NCI-H1092 treated with DMSO at 0.1 percent for 48 hours (cell line): ENCODE measurements around the gene RYR3.

ENCODE experiments used
- DNase-seq: peaks from one replicate; lab custom pipeline; 2025; lab: John Stamatoyannopoulos, UW

Gene RYR3

DNA sequence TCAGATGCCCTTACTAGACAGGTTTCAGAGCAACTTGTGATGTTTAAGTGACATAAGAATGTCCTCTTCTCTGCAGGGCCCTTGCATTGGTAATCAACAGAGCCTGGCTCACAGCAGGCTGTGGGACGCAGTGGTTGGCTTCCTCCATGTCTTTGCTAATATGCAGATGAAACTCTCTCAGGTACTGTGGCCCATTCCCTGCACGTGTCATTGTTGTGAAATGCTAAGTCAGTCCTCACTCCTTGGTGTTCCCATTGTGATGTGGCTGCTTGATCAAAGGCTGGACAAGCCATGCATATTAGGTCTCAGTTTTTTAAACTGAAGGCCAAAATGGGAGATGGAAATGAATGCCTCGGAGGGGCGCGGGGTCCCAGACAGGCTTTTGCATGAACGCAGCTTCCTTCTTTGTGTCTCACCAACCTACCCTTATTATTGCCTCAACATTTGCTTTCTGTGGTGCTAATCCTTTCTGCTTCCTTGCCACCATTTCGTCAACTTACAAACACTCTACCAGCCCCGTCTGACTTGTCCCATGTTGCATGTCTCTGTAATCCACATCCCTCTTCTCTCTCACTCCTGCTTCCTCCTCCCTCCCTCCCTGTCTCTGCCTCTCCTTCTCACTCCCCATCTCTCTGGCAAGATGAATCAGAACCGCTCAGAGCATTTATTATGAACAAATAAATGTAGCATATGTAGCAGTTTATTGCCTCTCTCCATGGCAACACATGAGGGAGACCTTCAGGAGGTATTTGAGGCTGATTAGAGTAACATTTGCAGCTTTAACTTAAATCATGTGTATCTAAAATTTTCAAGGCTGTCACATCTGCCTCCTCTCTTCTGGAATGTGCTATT is 524.4 kb downstream of the RYR3 start:
- no peak for DNase-seq

DNA sequence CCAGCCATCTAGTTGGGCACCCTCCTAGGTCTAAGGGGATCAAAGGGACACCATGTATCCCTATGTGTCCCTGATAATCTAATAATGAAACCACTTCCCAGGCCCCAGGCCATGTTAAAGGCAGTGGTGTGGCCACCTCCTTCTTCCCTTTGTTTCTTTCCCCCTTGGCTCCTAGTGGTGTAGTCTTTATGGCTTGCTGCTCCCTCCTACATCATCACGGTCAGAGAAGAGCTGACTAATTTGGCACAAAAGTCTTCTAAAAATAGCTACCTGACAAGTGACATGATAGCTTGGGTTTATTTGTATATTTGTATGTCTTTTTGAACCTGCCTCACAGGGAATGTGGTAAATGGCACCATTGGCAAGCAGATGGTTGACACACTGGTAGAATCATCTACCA is 526.5 kb downstream of the RYR3 start:
- DNase-seq, result no peak

DNA sequence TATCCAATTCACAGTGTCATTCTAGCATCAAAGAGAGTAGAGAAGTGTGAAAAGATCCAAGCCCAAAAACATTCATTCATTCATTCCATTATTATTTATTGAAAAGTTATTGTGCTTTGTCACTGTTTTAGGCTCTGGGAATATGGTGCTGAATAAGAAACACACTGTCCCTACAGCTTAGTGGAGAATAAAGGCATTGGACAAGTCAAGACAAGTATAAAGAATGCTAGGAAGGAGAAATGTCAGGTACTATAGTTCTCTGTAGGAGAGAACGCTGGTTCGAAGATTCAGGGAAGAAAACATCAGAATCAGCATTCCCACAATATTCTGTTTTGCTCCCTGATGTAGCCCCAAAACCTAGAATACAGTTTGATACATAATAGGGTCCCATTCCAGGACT is 528.8 kb downstream of the RYR3 start:
- DNase-seq, result no peak

DNA sequence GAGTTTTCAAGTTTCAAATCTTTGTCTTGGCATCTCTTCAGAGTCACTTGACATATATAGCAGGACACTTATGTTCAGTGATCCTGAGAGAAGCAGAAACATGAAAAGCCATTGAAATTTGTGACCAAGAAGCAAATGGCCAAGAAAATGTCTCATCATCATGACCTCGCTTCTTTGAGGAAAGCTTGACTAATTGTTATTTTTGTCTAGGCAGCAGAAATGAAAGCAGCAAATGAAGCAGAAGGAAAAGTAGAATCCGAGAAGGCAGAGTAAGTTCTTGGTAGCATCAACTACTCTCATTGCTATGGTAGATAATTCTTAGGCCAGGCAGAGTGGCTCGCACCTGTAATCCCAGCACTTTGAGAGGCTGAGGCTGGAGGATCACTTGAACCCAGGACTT is 529.8 kb downstream of the RYR3 start:
- DNase-seq, result no peak

DNA sequence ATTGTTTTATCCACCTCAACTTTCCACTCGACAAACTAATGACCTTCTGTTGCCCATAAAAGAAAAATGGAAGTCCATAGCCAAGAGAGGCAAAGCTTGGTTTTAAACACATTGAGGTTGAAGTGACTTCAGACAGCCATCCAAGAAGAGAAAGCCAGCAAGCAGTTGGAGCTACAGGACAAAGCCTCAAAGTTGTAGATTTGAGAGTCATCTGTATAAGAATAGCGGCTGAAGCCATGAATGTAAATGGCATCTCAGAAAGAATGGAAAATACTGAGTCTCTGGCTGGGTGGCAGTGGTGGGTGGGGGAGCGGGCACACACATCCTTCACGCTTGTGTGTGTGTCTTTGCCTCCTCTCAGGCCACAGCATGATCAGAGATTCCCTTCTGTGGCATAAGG is 533.4 kb downstream of the RYR3 start:
- no peak for DNase-seq

DNA sequence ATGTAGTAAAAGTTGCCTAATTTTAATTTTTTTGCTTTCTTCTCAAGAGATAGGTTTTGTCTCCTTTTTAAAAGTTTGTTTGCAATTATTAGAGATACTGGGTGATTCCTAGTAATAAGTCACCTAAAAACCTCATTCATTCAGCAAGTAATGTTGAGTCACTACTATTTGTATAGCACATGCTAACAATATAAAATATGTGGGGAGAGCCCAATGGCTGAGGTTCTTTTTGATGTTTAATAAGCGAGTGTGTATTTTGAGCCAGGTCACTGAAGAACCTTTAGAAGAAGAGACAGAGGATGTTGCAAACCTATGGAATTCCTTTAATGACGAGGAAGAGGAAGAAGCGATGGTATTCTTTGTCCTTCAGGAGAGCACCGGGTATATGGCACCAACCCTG is 533.8 kb downstream of the RYR3 start:
- DNase-seq, result no peak

DNA sequence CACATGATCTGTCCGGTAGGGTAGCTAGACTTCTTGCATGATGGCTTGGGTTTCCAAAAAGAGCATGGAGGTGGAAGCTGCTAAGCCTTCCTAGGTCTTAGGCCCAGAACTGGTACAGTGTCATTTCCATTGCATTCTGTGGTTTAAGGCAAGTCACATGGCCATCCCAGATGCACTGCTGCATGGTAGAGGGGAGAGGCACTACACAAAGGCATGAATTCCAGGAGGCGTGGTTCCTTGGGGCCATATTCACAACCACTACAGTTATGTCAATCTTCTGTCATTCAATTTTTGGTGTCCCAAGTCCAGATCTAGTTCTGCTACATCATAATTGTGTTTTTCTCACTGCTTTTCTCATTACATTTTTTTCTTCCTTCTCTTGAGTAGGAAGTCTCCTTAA is 535.4 kb downstream of the RYR3 start:
- DNase-seq, result no peak

DNA sequence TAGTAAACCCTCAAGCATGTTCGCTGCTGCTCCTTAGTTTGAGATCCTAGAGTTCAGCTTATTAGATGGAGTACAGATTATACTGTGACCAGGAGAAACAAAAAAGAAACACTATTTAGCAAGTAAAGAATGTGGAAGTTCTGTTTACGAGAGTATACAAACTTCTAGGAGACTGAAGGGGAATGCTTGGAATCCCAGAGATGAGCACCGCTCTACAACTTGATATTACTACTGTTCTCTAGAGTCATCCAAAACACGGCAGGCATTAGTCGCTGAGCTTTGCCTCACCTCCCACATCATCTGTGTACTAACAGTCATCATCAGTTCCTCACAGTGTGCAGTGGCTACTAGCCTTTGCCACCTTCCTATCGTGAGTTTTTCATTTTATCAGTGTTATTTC is 536.1 kb downstream of the RYR3 start:
- DNase-seq, result no peak

DNA sequence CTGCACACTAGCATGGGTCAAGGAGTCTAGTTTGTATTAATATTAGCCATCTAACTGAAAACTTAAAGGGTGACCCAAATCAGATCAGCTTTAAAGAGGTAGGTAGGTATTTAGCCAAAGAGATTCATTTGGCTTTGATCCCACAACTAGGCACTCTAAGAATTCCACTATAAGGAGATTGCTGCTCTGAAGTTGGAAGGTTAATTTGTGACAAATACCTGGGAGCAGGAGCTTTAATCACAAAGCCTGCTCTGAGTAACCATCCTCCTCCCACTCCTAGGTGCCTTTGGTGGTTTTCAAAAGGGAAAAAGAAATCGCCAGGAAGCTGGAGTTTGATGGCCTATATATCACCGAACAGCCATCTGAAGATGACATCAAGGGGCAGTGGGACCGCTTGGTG is 537.2 kb downstream of the RYR3 start:
- DNase-seq, result no peak

DNA sequence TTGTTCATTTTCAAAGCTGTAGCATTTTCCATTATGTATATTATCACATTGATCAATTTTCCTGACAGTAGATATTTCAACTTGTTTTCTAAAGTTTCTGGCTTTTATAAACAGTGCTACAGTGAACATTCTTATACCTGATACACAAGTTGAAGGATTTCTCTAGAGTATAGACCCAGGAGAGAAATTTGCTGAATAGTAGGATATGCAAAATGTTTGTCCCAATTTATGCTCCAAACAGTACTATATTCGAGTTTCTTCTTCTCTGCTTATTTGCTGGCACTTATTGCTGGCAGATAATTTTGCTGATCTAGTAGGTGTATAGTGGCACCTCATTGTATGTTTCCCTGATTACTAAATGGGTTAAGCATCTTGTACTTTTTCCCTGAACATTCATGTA is 540.3 kb downstream of the RYR3 start:
- no peak for DNase-seq

DNA sequence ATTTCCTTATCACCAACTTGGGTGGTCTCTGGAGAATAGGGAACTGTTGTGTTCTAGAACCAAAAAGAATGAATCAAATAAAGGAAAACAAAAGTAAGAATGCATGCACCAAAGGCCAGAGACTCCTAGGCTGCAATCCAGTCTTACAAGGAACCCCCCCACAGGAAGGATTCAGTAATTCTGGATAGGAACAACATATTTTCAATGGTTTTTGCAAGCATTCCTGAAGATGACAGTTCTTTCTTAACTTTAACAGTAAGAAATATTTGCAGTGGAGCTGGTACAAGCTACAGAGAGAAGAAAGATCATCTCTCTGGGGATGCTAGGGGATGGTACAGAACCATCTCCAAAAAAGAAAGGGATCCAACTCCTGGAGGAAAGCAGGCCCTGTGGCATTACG is 541.3 kb downstream of the RYR3 start:
- no peak for DNase-seq

DNA sequence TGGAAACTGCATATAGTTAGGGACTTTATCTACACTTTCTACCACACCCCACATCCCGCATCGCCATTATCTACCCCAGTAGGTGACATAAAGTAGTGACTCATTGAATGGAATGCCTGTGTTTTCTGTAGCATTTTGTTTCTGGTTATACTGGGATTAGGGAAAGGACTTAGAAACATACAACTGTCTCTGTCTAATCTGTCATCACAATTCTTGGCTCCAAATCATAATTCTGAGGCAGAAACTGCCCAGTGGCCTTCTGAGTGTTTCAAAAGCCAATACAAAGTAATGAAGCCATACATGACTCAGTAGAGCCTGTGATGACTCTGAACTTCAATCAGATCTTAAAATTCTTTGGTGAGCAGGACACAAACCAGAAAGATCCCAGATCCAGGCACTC is 541.8 kb downstream of the RYR3 start:
- DNase-seq, result no peak

DNA sequence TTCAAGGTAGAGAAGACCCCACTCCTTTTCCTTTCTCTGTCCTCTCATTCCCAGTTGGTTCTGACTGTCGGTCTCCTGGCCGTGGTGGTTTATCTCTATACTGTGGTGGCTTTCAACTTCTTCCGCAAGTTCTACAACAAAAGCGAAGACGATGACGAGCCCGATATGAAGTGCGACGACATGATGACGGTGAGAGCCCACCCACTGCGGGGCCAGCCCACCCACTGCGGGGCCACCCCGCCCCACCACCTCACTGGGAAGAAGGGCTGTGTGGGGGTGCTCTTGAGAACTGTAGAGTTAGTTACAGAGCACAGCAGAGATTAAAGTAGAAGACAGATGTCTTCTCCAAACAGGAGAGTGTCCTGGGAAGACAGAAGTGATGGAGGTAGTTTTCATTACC is 547.0 kb downstream of the RYR3 start:
- DNase-seq, result no peak

DNA sequence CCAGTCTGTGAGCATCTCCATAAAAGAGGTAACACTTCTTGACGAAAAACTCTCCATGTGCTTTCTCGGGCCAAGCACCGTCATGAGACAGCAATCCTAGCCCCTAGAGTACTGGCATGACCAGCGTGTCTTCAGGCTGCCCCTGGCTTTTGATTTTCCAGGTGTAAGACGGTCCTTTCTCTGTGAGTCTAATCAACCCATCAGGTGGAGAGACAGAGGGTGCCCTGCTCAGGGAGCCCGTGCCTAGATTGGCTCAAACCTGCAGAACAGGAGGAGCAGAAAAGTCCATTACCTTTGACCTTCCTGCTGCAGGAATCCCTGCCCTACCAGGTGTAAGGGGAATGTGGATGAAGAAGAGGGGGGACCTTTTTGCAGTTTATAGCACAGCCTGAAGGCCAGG is 548.1 kb downstream of the RYR3 start:
- no peak for DNase-seq

DNA sequence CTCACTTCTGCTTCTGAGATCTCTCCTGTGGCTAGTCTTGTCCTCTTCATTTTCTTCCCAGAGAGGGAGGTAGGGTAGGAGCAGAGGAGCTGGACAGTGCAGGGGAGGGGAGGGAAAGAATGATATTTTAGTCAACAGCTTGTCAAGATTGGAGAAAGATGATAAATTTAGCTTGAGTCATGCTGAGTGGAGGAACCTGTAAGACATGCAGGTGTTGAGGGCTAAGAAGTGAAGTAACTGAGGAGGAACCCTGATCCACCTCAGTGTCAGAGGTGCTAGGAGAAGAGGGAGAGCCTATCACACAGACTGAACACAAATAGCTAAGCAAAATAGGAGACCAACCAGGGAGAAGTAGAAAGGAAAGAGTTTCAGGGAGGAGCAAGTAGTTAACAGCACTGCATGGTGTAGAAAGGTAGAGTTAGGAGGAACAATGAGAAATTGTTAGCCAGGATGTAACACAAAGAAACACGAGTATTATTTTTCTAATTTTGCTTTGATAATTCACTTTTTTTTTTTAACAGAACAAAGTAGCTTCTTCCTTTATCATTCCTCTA is 549.3 kb downstream of the RYR3 start:
- no peak for DNase-seq

DNA sequence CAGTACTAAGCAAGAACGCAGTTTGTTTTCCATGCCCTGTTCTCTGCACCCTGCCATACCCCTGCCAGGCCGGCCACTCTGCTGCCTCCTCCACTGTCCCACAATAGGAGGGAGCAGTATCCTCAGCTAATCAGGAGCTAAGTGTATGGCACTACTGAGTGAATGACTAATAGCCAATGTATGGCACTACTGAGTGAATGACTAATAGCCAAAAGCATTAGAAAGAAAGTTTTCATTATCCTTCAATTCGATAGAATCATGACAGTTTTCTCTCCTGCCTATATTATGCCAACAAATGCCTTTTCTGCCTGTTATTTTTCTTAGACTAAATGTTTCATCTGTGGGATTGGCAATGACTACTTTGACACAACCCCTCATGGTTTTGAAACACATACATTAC is 550.0 kb downstream of the RYR3 start:
- DNase-seq, result no peak

DNA sequence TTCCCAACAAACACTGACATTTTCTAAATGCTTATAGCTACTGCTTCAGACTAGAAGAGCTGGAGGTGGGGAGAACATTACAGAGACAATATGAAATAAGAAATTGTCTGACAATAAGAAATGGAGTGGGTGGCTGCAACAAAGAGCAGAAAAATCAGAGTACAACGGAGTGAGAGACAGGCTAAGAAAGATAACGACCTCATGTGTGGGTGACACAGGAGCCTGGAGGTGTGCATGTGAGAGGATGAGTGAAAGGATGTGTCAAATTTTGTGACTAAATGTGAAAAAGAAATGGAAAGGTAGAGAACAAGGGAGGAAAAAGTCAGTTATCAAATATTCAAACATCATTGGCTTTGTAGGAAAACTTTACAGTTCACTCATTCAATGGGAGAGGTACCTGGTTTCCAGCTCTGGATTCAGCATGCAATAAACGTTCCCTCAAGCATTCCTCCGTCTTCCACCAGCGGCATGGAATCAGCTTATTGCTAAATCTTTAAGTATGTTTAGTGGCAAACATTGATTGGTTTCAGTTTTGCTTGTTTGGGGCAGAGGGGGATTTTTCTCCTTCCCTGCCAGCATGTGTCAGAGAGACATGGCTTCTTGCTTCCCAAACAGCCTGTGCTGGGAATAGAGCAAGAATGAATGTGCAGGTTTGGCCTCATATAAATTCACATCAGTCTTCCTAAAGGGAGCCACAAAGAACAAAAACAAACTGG is 553.8 kb downstream of the RYR3 start:
- no peak for DNase-seq

DNA sequence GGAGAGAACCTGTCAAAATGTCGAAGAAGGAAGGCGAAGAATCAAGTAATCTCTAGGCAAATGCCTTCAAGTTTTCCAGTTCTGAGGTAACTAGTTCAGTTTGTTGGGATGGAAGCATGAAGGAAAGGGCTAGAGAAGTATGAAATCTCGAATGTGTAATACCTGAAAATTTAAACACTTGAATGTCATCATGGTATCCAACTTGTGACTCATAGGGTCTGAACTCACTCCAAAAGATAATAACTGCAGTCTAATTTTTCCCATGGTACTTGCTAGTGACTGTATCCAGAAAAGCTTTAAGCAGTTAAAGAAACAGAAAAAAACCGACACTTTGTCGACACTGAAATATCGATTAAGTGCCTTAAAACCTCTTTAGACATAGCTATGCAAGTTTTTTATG is 554.6 kb downstream of the RYR3 start:
- no peak for DNase-seq

DNA sequence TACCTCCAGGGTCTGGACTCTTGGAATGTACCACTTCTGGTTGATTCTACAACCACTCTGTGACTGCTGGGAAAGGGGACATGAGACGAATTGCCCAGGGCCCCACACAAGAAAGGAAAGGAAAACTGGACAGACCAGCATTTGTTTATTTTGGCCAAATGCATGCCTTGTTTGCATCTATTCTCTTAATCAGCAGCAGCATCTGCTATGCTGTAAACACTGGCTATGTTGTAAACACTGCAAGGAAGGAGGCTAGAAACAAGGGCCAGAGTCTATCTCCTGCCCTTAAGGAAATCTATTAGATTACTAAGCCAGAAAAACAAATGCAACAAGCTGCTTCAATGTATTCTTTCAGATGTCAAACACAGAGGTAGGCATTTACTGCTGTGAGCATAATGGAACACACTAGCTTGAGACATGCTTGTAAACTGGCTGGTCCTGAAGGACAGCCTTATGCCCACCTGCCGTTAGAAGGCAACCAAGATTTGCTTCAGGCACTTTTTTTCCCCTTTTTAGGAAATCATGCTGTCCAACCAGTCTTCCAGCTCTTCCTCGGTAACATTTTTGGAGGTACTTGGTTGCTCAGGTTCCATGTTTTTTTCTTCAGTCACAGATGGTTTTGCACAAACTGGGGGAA is 555.5 kb downstream of the RYR3 start:
- no peak for DNase-seq

DNA sequence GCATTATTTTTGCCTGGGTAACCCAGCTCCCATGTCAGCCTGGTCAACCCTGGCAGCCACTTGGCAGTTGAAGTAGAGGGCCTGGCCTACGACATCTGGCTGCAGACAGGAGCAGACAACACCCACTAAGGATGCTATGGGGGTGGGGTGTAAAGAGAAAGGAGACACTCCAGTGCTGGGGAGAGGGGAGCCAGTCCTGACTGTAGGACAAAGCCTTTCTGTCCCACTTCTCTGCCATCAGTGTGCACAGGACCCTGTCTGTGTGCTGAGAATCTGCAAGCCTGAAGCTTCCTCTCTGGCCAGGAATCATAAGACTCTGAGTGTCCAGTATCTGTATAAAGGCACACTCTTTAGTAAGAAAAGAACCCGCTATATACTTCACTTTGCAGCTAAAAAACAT is 561.2 kb downstream of the RYR3 start:
- no peak for DNase-seq

DNA sequence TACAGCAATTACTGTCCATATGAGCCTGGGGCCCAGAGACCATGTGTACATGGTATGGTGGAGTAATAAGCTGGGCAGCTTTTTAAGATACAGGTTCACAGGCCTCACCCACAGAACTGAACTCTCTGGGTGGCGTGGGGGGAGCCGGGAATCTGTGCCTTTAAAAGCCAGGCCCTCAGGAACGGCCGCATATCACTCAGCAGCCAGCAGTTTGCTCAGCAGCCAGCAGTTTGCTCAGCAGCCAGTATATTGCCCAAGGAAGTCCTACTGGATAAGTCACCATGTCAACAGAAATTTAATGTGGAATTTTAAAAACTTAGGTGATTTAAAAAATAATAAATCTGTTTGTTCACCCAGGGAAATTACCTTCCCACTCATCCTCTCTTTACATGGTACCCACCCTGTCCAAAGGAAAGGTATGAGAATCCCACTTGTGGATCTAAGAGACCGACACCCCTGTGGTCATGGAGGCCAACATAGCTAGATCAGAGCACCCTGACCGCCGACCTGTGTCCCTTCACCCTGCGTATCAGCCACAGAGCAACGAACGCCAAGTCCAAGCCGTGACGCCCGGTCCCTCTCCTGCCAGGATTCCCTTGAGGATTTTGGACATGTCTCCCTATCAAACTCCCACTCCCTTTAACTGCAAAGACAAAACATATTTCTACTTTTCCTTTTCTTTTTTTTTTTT is 561.8 kb downstream of the RYR3 start:
- DNase-seq, result no peak

DNA sequence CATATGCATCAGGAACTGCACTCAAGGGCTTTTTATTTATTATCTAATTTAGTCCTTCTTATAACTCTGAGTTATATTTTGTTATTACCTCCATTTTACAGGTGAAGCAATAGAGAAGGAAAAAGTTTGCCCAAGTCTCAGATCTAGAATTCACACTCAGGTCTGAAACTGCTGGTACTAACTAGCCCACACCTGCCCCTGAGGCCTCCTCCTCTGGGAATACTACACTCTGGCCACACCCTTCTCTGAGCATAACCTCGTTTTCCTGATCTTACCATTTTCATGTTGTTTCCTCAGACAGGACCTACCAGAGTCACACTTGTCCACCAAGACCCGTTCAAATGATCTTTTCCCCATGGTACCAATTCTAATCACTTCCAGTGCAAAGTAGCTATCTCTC is 563.4 kb downstream of the RYR3 start:
- DNase-seq, result no peak
